Caki2 (cell line): ENCODE data around the gene RBM22. TPM values are rescaled to one million over a fixed set of nuclear protein-coding genes. Genes with fewer than 3 reads are reported as not detected.

Source experiments
- DNase-seq: peaks from one replicate; pipeline ENCODE4 v3.0.0-alpha.2; 2015; ENCODE audit warnings: low read depth
- in situ Hi-C: cut with HindIII; loops from 2 replicates; pipeline ENCODE4 v1.10.0; 2016; ENCODE audit warnings: low sequenced_read_pairs, low pct_unique_long_range_greater_than_20kb, mixed read lengths
- total RNA-seq: library from RNA; depleted of rRNA; stranded (reverse); fragments of >200 nt; shearing (Covaris generic); gene quantifications from 2 replicates; pipeline ENCODE4 v1.2.3, GENCODE V29; 2014; ENCODE audit warnings: low replicate concordance

RBM22 gene
- total RNA-seq, 1 experiment from 2014 or later = 21.7 TPM

DNA sequence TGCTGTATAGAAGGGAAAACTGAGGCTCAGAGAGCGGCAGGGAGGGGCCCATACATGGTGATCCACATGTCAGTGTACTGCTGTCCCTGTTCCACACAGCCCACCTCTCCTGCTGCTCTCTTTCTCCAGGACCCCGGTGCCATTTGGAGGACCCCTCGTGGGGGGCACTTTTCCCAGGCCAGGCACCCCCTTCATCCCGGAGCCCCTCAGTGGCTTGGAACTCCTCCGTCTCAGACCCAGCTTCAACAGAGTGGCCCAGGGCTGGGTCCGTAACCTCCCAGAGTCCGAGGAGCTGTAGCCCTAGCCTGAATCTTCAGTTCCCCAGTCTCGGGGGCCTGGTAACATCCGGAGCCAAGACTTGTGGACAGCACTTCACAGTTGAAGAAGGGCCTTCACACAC is 24.3 kb downstream of the RBM22 start:
- DNase-seq = no peak
- in situ Hi-C loops = no loop called here

GRCh38 chr5:150675069-150675468 is 25.8 kb downstream of the RBM22 start:
- in situ Hi-C loops = no loop called here
- no peak for DNase-seq

DNA sequence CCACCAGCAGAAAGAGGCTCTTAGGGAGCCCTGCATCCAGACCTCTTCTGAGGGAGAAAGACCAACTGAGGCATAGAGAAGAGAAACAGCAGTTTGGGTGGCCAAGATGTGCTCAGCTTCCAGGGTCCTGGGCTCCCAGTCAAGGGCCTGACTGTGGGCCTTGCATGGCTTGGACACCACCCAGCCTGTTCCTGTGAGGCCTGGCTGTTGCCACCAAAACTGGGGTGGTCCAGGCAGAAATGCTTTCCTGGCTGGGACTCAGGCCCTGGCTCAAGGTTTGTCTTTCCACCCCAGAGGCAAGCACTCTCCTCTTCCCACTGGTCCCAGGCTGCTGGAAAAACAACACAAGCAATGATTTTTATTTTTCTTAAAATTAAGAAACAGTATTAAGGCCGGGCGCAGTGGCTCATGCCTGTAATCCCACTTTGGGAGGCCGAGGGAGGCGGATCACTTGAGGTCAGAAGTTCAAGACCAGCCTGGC is 26.5 kb downstream of the RBM22 start:
- DNase-seq = no peak
- in situ Hi-C loops = no loop called here

DNA sequence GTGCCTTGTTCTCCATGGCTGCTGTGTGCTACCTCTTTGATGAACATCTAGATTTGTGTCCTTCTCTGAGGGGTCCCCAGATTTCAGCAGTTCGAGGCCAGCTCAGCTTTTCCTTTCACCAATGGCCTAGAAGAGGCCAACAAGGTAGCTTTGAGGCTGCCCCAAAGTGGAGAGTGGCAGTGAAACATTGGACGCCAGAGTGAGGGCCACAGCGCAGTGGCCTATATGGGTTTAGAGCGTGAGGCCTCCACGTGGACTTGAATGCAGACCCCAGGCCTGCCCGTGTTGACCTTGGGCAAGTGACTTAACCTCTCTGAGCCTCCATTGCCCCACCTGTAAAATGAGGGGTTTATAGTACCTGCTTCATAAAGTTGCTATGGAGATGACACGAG is 28.0 kb downstream of the RBM22 start:
- no peak for DNase-seq
- in situ Hi-C loops = no loop called here

DNA sequence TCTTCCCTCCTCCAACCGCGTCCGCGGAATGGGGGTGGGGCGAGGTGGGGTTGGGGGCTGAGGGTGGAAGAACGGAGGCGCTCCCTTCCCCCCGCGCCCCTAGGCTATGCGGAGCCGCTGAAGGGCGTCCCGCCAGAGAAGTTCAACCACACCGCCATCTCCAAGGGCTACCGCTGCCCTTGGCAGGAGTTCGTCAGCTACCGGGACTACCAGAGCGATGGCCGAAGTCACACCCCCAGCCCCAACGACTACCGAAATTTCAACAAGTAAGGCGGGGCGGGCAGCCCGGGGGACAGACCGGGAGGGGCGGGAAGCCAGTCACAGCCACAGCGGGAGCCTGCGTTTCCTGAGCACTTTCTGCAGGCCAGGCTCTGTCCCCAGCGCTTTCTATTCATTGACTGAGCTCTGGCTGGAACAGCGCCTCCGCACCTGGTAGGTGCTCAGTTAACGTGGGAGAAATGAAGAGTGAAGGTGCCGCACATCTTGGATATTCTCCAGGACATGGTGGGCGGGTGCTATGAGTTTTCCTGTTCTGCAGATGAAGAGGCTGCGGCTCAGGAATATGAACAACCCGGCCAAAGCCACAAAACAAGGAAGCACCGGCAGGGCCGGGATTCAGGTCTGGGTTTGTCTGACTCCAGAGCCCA is 28.5 kb downstream of the RBM22 start:
- DNase-seq = no peak
- in situ Hi-C loops = no loop called here

DNA sequence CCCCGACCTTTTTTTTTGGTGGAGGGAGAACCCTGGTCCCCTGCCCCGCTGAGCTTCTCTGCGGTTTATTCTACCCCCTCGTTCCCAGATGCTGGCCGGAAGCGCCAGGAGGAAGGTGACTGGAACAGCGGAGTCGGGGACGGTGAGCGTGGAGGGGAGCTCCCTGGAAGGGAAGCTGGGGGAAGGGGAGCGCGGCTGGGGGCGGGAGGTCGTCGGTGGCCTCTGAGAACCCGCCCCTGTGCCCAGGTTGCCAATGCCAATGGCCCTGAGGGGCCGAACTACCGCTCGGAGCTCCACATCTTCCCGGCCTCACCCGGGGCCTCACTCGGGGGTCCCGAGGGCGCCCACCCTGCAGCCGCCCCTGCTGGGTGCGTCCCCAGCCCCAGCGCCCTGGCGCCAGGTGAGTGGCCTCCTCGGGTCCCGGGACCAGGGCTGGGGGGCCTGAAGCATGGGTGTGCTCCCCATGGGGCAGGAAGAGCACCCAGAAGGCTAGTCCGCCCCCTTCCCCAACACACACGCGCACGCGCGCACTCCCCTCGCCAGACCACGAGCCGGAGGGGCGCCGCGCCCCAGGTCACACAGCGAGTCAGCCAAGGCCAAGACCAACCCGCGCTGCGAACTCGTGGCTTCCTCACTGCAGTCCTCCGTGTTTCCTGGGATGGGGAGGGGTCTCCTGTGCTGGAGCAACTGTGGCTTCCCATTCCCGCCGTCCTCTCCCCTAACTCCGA is 29.2 kb downstream of the RBM22 start:
- no peak for DNase-seq
- in situ Hi-C loops = no loop called here

DNA sequence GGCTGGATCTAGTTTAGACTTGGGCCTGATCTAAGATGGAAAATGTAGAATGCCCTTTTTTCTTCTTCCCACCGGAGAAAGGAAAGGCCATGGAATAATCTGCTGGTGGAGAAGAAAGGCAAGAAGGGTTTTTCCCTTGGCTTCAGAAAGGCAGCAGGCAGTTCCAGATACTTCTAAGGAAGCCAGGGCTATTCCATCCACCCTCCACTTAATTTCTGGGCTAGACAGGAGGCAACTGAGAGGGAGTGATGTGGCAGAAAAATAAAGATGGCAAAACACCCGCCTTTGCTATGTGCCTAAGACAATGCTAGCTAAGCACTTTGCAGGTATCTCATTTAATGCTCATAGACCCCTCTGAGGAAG is 29.9 kb downstream of the RBM22 start:
- DNase-seq = no peak
- in situ Hi-C loops = no loop called here

GRCh38 chr5:150670275-150670947 is 30.5 kb downstream of the RBM22 start:
- no peak for DNase-seq
- in situ Hi-C loops = no loop called here

GRCh38 chr5:150665044-150665443 is 35.8 kb downstream of the RBM22 start:
- in situ Hi-C loops = no loop called here
- no peak for DNase-seq

- in situ Hi-C loops = no loop called here
- no peak for DNase-seq
Measured at GRCh38 chr5:150663936-150664335, 36.9 kb downstream of the RBM22 start.

DNA sequence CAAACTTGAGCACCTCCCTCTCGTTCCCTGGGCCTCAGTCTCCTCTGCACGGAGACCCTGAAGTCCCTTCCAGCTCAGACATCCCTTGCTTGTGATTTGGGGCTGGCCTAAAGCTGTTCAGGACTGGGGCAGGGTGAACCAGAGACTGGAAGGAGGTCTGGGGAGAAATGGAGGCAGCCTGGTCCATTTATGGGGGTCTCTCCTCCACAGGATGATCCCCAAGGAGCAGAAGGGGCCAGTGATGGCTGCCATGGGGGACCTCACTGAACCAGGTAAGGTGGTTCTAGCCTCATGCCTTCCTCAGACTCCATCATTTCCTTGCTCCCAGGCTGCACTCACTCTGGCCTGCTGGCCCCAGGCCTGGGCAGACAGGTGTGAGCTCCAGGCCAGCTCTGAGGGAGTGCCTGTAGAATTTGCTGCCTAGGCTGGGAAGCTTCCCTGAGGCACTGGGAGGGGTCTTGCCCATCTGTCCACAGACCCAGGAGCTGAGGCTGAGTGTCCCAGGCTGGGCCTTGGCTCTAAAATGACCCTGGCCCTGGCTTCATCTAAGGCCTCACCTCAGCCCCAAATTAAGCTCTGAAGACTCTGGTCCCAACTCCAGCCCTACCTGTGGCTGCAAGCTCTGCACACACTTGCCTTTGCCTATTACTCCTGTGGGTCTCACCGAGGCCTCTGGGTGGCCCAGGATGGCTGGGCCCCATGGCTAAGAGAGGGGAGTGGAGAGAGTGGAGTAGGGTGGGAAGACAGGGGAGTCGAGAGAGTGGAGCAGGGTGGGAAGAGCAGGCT is 37.9 kb downstream of the RBM22 start:
- in situ Hi-C loops = no loop called here
- DNase-seq = no peak

DNA sequence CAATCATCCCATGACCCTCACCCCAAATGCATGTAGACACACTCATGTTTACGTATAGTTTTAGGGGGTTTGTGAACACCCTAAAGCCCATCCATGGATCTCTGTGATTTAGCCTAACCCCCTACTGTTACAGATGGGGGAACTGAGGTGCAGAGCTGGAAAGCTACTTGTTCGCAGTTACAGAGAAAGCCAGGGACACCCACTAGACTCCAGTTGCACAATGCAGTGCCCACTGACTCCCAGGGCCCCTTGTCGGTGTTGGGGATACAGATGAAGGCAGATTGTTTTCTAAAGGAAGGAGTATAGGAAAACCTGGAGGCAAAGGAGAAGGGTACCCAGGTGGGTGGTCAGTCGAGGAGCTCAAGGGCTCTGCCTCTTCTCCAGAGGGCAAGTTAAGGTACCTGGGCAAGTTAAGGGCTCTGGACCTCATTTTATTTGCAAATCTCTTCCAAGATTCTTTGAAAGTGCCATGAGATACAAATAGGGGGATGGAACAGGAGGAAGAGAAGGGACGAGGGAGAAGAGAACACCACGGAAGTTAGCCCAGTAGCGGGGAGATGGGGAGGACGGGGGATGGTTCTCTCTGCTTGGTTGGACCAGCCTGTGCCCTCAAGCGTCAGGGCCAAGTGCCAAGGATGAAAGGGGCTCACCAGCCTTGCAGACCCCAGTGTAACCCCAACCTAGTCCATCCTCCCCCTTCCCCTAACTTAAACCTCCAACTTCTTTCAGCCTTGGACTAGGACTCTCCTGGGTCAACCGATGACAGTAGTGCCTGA is 38.9 kb downstream of the RBM22 start:
- no peak for DNase-seq
- in situ Hi-C loops = no loop called here

DNA sequence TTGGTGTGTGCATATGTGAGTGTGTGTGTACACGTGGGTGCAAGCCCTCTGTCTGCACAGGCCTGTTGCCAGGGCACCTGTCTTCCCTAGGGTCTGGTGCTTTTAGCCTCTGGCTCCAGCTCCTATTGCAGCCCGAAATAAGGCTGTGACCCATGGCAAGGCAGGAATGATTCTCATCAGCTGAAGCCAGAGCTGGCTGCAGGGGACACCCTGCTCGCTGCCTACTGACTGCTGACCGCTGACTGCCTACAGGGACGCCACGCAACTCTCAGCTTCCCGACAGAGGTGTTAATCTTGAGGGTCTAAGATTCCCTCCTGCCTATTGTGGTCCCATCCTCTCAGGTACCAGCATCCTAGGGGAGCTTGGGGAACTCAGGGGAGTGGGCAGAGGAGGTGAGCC is 39.8 kb downstream of the RBM22 start, which contains the start of gene MYOZ3:
Gene MYOZ3, plus strand, starts transcription at position 166 of the 400 bp plus-strand sequence. CDS start 1,691 bp downstream, outside the sequence.
- no peak for DNase-seq
- in situ Hi-C loops = no loop called here

DNA sequence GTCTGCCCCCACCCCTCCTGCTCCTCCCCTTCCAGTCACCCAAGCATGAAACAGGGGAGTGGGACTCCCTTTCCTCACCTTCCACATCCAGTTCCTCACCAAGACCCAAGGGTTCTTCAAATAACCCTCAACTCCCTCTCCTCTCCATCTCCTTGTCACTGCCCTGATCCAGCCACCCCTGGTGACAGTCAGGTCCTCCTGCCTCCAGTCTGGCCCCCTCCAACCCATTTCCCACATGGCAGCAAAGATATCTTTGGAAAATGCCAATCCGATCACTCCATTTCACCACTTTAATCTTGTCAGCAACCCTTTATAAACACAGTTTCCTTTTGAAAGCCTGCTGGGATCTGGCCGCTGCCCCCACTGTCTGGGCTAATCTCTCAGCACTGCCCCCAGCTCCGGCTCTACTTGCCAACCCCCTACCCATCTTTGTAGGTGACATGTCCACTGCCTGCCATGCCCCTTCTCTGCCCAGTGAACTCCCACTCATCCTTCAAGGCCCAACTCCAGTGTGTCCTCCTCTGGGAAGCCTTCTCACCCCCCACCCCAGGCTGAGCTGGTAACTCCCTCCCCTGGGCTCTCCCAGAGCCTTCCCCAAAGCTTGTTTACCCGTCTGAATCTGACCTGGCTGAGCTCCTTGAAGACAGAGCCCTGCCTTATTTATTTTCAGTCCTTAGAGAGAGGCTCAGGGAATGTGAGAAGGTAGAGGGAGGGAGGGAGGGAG is 40.6 kb downstream of the RBM22 start:
- in situ Hi-C loops = no loop called here

DNA sequence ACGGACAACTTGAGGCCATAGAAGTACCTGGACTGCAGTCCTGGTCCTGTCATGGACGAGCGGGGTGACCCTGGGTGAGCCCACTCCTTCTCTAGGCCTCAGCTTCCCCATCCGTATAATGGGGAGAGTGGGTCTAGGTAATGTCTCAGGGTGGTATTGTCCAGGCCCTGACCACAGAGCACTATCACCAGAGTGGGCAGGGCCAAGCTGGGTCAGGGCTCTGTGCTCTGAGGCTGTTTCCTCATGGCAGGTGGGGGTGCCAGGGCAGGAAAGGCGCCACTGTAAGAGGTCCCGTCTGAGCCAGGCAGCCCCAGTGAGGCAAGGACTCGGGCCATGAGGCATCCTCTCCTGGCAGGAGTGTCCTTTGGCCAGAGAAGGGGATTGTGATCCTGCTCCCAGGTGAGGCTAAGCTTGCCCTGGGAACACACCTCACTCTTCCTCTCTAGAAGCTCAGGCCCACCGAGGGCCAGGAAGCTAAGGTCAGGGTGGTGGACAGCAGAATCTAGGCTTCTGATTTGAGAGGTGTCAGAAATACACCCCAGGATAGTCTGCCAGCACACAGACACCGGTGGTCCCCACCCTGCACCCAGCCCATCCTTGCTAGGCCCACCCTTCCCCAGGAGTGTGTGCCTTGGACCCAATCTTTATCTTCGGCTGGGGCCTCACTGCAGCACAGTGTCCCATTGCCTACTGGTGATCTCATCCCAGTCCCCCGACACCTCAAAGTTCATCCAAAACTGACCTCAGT is 41.3 kb downstream of the RBM22 start:
- in situ Hi-C loops = no loop called here
- DNase-seq = no peak

More for the DNA sequence above, 40.6 kb downstream of the RBM22 start:
- no peak for DNase-seq

- in situ Hi-C loops = no loop called here
- no peak for DNase-seq
Measured at GRCh38 chr5:150658699-150659265, 42.1 kb downstream of the RBM22 start.
